Activated T-cell treated with anti-CD3 and anti-CD28 coated beads for 24 hours (primary cell): ENCODE results near the gene C4orf17.
"Not testable (repeated sequence)": the region's sequence is repeated elsewhere in the genome, so short reads cannot be mapped to it uniquely, and the experiment has no call there.

Experiments used
- DNase-seq: peaks from one replicate; pipeline ENCODE4 v3.0.0-alpha.2; 2020; ENCODE audit warnings: low read depth

C4orf17 gene

DNA sequence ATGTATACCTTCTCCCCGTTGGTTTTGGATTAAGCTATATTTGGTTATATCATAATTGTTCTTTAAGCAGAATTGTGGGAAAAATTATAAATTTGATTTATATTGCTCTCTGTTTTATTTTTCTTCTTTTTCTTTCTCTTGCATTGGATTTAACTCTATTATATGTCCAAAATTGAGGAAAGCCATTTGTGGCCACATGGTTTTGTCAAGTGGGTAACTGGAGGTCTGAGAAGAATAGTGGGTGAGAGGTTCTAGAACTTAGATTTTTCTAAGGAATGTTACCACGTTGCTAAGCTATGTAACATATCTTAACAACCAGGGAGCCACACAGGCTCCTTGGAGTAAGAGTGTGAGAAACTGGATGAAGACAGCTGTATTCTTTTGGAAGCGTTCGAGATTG is at the start of gene C4orf17:
C4orf17 (plus strand) TSS at position 301 of the 400 bp plus-strand sequence. CDS start 2,061 bp downstream, outside the sequence.
- DNase-seq, result no peak

DNA sequence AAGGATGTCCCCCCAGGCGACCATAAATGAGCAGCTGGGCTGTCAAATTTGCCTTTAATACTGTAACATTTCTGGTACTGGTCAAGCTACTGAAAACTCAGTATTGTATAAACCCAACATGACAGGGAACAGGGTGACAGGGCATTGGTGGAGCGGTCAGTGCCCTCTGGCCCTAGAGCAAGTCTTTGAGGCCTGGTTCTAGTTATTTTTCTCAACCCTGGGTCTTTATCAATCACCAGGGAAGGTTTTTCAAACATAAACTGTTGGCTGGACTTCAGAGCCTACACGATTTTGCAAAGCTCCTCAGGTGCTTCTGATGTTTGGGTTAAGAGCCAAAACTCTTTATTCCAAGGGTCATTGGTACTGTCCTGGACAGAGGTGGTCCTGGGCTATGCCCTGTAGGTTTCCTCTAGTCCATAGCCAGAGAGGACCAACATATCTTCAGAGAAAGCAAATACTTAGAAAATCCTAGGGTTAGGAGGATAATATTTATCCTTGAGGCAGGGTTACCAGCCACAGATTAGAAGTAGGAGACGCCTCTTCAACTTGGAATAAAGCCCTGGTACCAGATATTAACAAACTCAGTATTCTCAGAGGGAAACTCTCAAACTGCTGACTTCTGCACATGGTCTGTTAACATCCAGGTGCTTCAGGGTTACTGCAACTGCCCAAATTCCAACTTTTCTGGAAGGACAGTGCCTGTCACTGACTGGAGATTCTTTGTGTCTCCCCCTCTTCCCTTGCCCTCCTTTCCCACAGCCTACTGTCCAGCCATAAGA is 49.0 kb upstream of the C4orf17 start:
- no peak for DNase-seq

DNA sequence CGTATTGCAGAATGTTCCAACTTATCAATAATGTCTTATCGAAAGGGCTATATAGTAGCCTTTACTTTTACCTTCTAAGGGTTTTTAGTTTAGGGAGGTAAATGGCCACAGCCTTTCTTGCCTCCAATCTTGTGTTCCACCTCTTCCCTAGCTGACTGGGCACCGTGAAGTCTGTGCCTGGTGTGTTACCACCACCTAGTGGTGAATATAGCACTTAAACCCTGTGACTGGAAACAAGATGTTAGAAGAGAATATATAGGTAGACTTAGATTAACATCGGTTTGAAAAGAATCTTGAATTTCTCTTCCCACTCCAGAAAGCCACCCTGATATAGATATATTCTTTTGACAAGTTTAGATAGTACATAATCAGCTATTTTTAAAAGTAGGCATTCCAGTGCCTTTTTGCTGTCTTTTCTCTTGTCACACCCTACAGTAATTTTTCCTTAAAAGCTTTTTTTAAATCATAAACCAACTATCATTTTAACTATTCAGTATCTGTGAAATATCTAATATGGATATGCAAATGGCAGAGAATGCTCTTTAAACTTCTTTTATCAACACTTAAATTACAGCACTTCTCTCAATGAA is 47.9 kb upstream of the C4orf17 start:
- peak; percentile 32 for DNase-seq

DNA sequence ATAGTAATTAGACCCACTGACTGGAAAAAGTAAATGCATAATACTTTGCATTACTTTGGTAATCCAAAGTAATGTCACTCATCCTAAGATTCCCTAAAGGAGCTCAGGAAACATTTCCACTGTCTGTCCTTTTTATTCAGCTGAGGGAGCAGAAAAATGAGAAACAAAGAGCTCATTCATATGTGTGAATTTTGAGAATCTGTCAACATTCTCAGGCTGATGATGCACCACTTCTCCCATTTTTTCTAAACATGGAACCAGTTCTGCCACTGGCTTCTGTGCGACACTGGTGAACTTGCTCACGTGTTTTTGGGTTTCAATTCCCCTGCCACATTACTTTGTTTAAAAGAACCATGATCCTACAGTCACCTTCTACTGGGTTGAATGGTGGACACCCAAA is 47.3 kb upstream of the C4orf17 start:
- no peak for DNase-seq

DNA sequence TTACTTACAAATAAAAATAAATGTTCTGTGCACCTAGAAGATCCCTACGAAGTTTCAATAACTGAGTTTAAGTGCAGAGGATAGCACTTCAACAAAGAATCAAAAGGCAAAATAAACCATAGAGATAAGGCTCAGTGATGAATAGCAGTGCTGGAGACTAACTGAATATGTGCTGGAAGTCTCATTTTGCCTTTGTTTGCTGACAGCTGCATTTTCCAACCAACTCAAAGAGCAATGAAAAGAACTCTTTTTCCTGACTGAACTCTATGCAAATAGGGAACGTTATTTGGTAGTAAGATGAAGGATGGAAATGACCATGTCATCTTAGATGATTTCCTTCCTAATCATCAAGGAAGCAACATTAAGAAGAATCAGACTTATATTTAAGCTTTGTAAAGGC is 42.9 kb upstream of the C4orf17 start:
- no peak for DNase-seq

DNA sequence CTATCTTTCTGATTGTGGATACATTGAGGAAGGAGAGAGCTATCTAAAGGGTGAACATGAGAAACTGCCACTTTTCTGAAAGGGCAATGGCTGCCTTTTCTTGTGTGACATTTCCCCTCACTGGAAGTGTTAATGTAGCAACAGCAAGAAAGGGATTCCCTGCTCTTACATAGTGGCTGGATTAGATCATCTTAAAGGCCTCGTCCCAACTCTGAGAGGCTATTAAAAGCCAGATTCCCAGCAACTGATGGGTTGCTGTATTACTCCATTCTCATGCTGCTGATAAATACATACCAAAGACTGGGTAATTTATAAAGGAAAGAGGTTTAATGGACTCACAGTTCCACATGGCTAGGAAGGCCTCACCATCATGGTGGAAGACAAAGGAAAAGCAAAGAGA is 41.9 kb upstream of the C4orf17 start:
- DNase-seq, result no peak

DNA sequence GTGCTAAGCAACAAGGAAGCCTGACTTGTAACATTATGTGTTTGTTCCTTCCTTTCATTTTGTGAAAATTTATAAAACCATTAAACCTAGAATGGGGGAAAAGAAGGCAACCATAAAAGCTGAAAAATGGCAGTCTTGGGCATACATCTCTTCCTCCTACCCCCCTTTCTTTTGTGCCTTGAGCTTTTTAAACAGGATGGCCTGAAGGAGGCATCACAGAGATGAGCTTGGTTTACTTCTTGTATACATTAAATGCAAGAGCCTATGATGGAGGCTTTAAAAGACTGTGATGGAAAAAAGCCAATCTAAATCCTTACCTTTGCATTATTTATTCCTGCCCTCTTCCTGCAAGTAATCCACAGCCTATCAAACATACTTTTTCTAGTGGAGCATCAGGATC is 39.5 kb upstream of the C4orf17 start:
- DNase-seq, result no peak

DNA sequence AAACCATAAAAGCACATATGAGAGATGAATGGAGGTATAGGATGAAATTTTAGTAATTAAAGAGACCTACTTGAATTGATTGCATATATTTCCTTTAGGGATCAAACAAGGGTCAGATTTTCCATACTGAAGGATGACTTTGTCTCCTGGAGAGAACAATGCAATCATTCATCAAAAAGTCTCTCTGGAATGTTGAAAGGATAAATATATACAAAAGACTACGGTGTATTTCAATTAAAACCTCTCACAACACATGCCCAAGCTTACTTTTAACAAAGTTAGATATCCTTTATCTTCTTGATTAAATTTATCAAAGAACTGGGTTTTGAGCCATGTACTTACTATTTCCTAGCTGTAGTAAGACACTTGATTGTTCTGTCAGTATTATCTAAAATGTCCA is 38.9 kb upstream of the C4orf17 start:
- DNase-seq, result no peak

DNA sequence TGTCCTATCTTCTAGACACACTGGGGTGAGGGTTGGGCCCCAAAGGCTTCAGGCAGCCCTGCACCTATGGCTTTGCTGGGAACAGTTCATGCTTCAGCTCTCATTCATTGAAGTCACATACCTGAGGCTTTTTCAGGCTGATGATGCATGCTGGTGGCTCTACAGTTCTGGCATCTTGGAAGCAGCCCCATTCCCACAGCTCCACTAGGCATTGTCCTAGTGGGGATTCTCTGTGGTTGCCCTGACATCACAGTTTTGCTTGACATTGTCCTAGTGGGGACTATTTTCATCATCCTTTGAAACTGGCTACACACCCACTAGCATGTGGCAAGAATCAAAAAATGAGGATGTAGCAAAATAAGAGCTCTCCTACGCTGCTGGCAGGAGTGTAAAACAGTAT is 37.7 kb upstream of the C4orf17 start:
- no peak for DNase-seq

DNA sequence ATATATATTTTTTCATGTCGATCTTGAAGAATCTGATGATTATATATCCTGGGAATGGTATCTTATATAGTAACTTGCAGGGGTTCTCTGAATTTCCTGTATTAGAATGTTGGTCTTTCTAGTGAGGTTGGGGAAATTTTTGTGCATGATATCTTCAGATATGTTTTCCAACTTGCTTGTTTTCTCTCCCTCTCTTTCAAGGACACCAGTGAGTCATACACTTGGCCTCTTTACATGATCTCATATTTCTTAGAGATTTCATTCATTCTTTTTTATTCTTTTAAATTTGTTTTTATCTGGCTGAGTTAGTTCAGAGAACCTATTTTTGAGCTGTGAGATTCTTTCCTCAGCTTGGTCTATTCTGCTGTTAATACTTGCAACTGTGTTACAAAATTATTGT is 27.2 kb upstream of the C4orf17 start:
- DNase-seq, result no peak

DNA sequence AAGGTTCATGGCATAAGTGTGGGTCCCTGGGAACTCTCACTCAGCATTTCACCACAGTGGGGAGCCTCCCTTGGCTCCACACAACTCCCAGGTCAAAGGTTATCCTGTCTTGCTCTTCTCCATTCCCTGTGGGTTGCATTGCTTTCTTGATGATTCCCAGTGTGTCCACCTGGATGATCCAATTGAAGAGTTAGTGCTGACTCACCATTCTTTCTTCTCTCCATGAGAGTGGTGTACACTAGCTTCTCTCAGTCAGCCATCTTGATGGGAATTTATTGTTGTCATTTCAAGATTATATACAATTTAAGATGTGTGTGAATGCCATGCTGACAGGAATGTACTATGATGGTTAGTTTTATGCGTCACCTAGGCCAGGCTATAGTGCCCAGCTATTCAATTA is 25.6 kb upstream of the C4orf17 start:
- DNase-seq, result no peak

DNA sequence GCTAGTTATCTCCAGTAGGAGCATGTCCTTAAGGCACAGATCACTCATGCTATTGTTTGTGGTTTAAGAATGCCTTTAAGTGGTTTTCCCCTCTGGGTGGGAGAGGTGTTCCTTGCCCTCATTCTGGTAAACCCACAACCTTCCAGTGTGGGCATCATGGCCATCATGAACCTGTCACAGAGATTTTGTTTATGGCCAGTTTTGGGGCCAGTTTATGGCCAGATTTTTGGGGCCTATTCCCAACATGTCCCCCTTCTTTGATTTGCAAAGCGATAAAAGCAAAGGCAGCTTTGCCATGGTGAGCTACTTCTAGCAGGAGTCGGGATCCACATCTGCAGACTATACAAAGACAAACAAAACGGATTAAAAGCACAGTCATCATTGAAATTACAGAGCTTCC is 24.2 kb upstream of the C4orf17 start:
- DNase-seq, result not testable (repeated sequence)

DNA sequence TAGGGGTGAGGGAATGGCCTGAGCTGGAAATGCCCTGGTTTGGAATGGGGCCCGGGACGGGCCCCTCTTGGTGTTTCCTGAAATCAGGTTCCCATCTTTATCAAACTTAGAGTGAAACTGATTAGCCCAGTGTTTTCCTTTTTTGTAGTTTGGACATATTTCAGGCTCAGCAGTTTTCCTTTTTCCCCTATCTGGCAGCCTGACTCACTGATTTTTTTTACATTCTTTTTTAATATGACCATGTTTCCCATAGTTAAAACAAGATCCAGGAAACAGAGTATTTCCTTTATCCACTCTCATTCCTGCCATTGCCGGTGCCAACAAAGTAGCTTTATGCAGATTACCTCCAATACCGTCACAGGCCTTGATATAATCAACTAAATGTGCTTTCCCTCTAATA is 20.5 kb upstream of the C4orf17 start:
- DNase-seq, result no peak

DNA sequence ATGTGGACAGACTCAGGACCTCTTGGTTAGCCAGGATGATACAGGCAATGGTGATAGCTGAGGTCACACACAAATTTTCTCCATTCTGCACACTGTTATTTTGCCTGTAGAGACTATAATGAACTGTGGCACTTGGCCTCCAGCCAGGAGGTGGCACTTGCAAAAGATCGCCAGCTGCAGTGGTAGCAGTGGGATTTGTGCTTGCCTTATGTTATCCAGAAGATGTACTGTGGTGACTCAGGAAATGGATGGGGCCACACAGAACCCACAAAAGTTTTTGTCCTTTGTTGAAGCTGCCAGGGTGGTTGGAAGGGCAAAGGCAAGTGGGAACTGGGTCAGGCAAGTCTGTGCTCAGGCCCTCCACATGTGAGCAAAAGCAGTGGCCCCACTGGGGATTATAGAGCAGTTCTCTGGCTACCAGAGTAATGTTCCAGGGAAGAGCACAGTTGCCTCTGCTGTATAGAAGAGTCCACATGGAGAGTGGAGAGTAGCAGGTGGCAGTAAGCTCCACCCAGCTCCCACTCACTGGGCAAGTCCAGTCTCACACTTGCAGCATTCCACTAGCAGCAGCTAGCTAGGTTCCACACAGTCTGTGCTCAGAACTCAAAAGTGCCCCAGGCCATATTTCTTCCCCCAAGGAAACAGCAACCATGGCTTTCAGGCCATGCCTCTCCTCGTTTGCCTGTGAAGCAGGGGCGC is 5.9 kb upstream of the C4orf17 start:
- no peak for DNase-seq

DNA sequence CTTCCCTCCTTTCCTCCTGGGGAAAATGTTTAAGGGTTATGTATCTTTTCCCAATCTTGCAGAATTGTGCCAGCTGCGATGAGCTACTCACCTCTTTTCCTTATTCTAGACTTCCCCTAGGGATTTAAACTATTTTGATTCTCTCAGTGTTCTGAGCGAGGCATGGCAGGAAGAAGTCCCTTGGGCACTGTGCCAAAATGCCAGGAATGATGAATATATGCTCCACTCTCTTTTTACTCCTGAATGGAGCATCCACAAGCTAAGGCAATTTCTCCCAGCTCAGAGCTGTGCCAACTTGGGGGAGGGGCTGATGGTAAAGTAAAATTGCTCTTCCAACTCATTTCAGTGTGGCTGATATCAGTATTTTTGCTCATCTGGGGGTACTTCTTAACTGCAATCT is 4.0 kb upstream of the C4orf17 start:
- DNase-seq, result no peak

DNA sequence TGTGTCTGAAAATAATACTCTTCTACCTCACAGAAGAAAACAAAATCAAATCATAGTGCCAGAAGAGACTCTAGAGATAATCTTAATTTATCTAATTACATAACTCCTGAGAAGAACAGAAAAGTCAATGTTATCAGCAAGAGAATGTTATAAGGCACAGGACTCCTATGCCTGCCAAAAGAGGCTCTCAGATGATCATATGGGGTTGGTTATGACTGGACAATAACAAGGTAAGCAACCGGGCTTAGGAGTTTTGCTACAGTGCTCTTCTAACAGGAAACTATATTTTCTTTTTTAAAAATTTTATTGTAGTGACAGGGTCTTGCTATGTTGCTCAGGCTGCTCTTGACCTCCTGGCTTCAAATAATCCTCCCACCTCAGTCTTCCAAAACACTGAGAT is 3.5 kb upstream of the C4orf17 start:
- no peak for DNase-seq

DNA sequence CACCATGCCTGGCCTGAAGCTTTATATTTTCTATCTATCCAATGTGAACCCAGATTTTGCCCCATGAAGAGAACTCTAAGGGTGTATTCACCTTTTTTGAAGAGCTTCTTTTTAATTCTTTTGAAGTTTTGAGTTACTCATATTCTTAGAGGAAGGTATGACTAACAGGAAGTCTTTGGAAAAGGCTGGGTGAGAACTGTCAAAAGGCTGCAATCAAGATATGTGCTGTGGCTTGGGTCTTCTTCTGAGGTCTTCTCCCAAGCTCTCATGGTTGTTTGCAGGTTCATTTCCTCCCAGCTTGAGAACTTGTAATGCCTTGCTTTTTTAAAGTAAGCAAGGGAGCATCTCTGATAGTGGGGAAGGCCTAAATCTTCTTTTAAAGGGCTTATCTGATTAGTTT is 3.1 kb upstream of the C4orf17 start:
- peak; percentile 14 for DNase-seq

DNA sequence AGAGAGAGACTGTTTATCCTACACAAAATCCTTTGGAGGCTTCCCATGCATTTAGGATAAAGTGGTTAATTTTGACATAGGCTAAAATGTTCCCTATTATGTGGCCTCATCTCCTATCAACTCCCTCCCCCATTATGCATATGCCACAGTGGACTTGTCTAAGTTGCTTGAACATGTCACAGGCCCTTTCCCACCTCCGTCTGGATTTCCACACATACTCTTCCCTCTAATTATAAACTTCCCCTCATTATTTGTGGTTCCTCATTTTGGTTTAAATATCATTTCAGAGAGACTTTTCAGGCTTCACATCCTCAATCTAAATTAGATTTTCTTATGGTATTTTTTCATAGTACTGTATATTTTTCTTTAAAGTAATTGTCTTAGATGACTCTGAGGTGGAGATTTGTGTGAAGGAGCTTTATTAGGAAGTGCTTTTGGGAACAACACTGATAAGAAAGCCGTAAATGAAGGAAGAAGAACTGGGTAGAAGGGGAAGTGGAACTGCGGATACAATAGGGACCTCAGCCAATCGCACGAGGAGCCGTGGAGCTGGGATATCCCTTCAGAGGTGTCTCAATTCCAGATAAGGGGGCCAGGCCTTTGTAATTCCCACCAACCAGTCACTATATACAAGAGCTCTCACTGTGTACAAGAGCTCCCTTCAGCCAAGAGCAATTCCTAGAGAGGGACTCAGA is 7.9 kb downstream of the C4orf17 start:
- DNase-seq, result no peak

DNA sequence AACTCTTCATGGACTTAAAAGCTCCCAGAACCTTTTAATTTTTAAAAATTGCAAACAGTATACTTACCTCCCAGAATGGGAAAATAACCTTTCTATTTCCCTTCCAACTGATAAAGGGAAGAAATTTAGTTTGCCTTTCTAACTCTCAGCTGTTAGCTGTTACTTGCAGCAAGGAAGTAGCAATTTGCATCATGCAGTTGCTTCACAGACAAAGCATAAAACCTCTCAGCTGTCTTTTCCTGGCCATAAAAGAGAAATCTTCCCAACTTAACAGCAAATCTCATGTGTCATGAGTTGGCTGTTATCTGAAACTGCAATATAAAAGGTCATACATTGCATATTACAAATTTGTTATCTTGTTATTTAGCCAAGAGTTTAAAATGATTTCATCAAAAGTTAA is 18.4 kb downstream of the C4orf17 start:
- no peak for DNase-seq

DNA sequence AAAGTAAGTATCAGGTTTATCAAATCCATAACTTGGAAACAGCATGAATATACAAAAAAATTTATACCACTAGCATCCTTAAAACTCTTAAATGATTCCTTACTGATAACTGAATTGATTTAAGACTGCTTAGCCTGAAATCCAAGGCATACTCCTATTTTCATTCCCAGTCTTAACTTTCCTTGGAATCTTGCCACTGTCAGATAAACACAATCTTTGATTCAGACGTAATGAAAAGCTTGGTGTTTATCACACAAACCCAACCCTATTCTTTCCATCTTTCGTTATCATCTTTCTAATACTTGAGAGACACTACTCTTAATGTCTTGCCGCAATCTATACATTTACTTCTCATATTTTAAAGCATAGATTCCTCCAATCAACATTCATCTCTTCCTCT is 19.1 kb downstream of the C4orf17 start:
- DNase-seq, result no peak

DNA sequence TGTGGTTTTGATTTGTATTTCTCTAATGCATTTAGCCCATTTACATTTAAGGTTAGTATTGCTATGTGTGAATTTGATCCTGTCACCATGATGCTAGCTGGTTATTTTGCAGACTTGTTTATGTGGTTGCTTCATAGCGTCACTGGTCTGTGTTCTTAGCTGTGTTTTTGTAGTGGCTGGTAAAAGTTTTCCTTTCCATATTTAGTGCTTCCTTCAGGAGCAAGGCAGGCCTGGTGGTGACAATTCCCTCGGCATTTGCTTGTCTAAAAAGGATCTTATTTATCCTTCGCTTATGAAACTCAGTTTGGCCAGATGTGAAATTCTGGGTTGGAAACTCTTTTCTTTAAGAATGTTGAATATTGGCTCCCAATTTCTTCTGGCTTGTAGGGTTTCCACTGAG is 23.9 kb downstream of the C4orf17 start:
- DNase-seq, result not testable (repeated sequence)

DNA sequence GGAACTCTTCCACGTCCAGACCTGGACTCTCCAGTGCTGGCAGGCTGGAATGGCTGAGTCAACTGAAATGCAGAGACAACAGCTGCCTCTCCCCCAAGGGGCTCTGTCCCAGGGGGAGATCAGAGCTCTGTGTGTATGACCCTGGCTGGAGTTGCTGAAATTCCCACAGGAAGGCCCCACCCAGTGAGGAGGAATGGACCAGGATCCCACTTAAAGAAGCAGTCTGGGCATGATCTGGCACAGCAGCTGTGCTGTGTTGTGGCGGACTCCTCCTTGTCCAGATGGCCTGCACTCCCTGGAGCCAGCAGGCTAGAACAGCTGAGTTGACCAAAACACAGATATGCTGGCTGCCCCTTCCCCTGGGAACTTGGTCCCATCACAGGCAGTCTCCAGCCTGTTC is 25.4 kb downstream of the C4orf17 start:
- DNase-seq, result no peak

DNA sequence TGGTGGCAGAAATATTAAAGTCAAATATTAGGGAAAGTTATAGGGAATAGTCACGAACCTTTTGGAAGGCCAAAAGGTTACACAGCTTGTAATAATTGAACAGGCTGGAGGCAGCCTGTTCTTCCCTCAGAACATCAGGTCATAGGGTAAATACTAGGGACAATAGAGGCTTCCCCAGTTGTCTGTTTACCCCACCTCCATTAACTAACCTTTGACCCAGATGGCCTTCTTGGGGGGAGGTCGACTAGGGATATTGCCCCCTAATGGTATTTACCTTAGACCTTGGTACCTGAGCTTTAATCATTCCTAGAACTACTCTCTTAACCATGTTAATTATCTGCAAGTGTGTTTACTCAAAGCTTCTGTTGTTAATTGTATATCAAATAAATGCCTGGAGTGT is 26.0 kb downstream of the C4orf17 start:
- DNase-seq, result no peak
